K562 (cell line): ENCODE results near the gene SPINT1. TPM values are rescaled to one million over a fixed set of nuclear protein-coding genes. Genes with fewer than 3 reads are reported as not detected.

Experiments used
- ATAC-seq: fragments of 200-7000 bp; cut with Tn5 transposase; 3 replicates; pipeline ENCODE4 v1.9.1; 2020; ENCODE audit warnings: moderate library complexity
- BruUV-seq: library from RNA; stranded (reverse); fragments of 400-500 nt; replicated peaks from 2 replicates; lab custom pipeline; 2021; lab: Mats Ljungman, UMichigan
- CTCF ChIA-PET: fragments of 300-600 bp; formaldehyde crosslinking; extraction: SDS; loops from one replicate; lab custom pipeline; 2021; ENCODE audit warnings: low intra/inter-chr PET ratio; lab: Yijun Ruan, JAX
- POLR2A ChIA-PET: fragments of 300-600, 350-650 bp; sonication (Branson Sonifier 250); formaldehyde crosslinking; extraction: SDS; loops from one replicate; lab custom pipeline; 2021; ENCODE audit warnings: antibody characterized with exemption, inconsistent platforms; lab: Yijun Ruan, JAX
- DNase-seq, 4 experiments: peaks; one replicate each; pipeline versions ENCODE4 v3.0.0 to v3.0.0-alpha.2; 2011 to 2018; ENCODE audit warnings: low spot score in 3 of 4, mixed read lengths in 3 of 4; ENCODE audit errors: extremely low read depth in 1 of 4
- FAIRE-seq: peaks from 2 replicates; lab custom pipeline; 2011; peaks lifted over from hg19 to GRCh38; lab: Jason Lieb, UNC
- H2AFZ ChIP-seq: 2 replicates; pipeline ENCODE4 v1.6.0; 2011; ENCODE audit warnings: low read depth, low read length, control low read depth, inconsistent platforms
- H3K27ac ChIP-seq: fragments of 200-600 bp; 3 replicates; pipeline ENCODE4 v1.8.0; 2011; ENCODE audit warnings: low read depth, mild to moderate bottlenecking, control low read depth, inconsistent platforms, low read length, moderate library complexity, mixed read lengths; ENCODE audit errors: extremely low read depth
- H3K27me3 ChIP-seq, 2 experiments: fragments of 300-600 bp in 1 of 2; 2 replicates in 1 of 2; 3 replicates in 1 of 2; pipeline versions ENCODE4 v1.6.0 to v1.8.0; 2011; ENCODE audit warnings: inconsistent platforms in 2 of 2, low read length in 2 of 2, mild to moderate bottlenecking in 1 of 2, mixed read lengths in 1 of 2, moderate library complexity in 1 of 2; ENCODE audit not compliant: control insufficient read depth in 2 of 2, insufficient read depth in 2 of 2
- H3K36me3 ChIP-seq: fragments of 300-600 bp; 3 replicates; pipeline ENCODE4 v1.8.0; 2011; ENCODE audit warnings: mild to moderate bottlenecking, low read length, inconsistent platforms; ENCODE audit not compliant: control insufficient read depth, insufficient read depth
- H3K4me1 ChIP-seq, 2 experiments: fragments of 200-600 bp in 1 of 2; replicated peaks in 1 of 2; 2 replicates in 1 of 2; 3 replicates in 1 of 2; pipeline versions ENCODE4 v1.5.1 to v1.8.0; 2011; ENCODE audit warnings: inconsistent platforms in 2 of 2, low read length in 2 of 2, mild to moderate bottlenecking in 1 of 2, mixed read lengths in 1 of 2, moderate library complexity in 1 of 2; ENCODE audit not compliant: control insufficient read depth in 2 of 2, insufficient read depth in 2 of 2
- H3K4me2 ChIP-seq: 2 replicates; pipeline ENCODE4 v1.6.1; 2011; ENCODE audit warnings: low read length, control low read depth, inconsistent platforms, mixed read lengths; ENCODE audit not compliant: insufficient read depth
- H3K4me3 ChIP-seq: fragments of 200-600 bp; sonication (generic), shearing (Covaris generic); 2 replicates; pipeline ENCODE4 v1.5.1; 2016; ENCODE audit warnings: control low read depth, inconsistent platforms
- H3K79me2 ChIP-seq: fragments of 200-600 bp; 3 replicates; pipeline ENCODE4 v1.8.0; 2011; ENCODE audit warnings: low read length, inconsistent platforms; ENCODE audit not compliant: control insufficient read depth, insufficient read depth
- H3K9ac ChIP-seq, 2 experiments: 2 replicates each; pipeline versions ENCODE4 v1.6.0 to v1.6.1; 2011; ENCODE audit warnings: low read depth in 2 of 2, low read length in 2 of 2, control low read depth in 1 of 2, inconsistent platforms in 1 of 2, mild to moderate bottlenecking in 1 of 2, mixed read lengths in 1 of 2; ENCODE audit not compliant: insufficient read depth in 1 of 2
- H3K9me1 ChIP-seq: one replicate; pipeline ENCODE4 v1.6.0; 2011; ENCODE audit warnings: inconsistent platforms, mild to moderate bottlenecking, low read length, moderate library complexity; ENCODE audit not compliant: control insufficient read depth, insufficient read depth
- H3K9me3 ChIP-seq: replicated peaks from 2 replicates; pipeline ENCODE4 v1.5.1; 2011; ENCODE audit warnings: low read depth, low read length, inconsistent platforms; ENCODE audit not compliant: control insufficient read depth, insufficient read depth
- H4K20me1 ChIP-seq: replicated peaks from 2 replicates; pipeline ENCODE4 v1.6.1; 2011; ENCODE audit warnings: low read length, inconsistent platforms, mixed read lengths; ENCODE audit not compliant: control insufficient read depth, insufficient read depth
- CREBBP ChIP-seq: IDR thresholded peaks from one replicate; pipeline ENCODE4 v1.6.1; 2012; ENCODE audit warnings: low read depth, mild to moderate bottlenecking, control low read depth, inconsistent platforms, low read length
- GATAD2A ChIP-seq: fragments of 450-650 bp; IDR thresholded peaks from 2 replicates; pipeline ENCODE4 v1.6.1; 2017
- GTF3C2 ChIP-seq: IDR thresholded peaks from 3 replicates; pipeline ENCODE4 v1.6.1; 2011; ENCODE audit warnings: borderline replicate concordance, mild to moderate bottlenecking, moderate library complexity; ENCODE audit not compliant: insufficient read length; ENCODE audit errors: extremely low read depth
- ILF3 ChIP-seq: fragments of 450-650 bp; IDR thresholded peaks from 2 replicates; pipeline ENCODE4 v1.6.1; 2018; ENCODE audit warnings: antibody characterized with exemption, mild to moderate bottlenecking, moderate library complexity, borderline replicate concordance
- NCOR1 ChIP-seq: fragments of 450-650 bp; IDR thresholded peaks from 2 replicates; pipeline ENCODE4 v1.6.1; 2016; ENCODE audit warnings: mild to moderate bottlenecking, moderate library complexity
- NFE2L1 ChIP-seq: fragments of 450-650 bp; IDR thresholded peaks from 2 replicates; pipeline ENCODE4 v1.6.1; 2016; ENCODE audit warnings: missing genetic modification characterization, low read depth, mild to moderate bottlenecking, missing compliant biosample characterization, moderate library complexity, borderline replicate concordance
- ZNF436 ChIP-seq: fragments of 250-450, 450-650 bp; sonication (Bioruptor Pico); formaldehyde crosslinking; IDR thresholded peaks from 2 replicates; pipeline ENCODE4 v1.7.0; 2020; ENCODE audit warnings: mild to moderate bottlenecking
- ZNF57 ChIP-seq: fragments of 450-650 bp; formaldehyde crosslinking; IDR thresholded peaks from 2 replicates; pipeline ENCODE4 v1.4.0; 2020; ENCODE audit warnings: mild to moderate bottlenecking, moderate library complexity
- WGBS: fragments of 100-300 bp; shearing (Covaris generic); methylation state at CpG from one replicate; pipeline ENCODE4 v1.1.6; 2016; ENCODE audit warnings: low coverage, mixed read lengths; ENCODE audit not compliant: insufficient coverage; ENCODE audit errors: missing lambda C conversion rate; 5-methylcytosine and 5-hydroxymethylcytosine counted together
- in situ Hi-C: fragments of 300-500 bp; cut with MboI; formaldehyde crosslinking; loops from 4 replicates; pipeline ENCODE4 v1.15.0; 2018; ENCODE audit warnings: inconsistent platforms, mixed read lengths
- intact Hi-C: fragments of 100-400 bp; cut with micrococcal nuclease; formaldehyde crosslinking; loops from 2 replicates; pipeline ENCODE4 v1.14.2; 2022
- polyA plus RNA-seq, 8 experiments: library from polyadenylated mRNA; depleted of rRNA in 4 of 8; stranded (reverse) in 5 of 8; unstranded in 3 of 8; fragments of >200 nt; fragmentation: Nextera tagmentation in 2 of 8; fragmentation: Illumina TruSeq in 1 of 8; extraction: Ambion mirVana in 2 of 8; extraction: Trizol in 1 of 8; gene quantifications; 2 replicates each; pipeline versions ENCODE4 v1.2.1 to v1.2.3, GENCODE V29; 2011 to 2014; ENCODE audit warnings: inconsistent platforms in 1 of 8, missing spikeins in 1 of 8
- total RNA-seq, 7 experiments: library from RNA; depleted of rRNA in 6 of 7; stranded (reverse); fragments of >200 nt in 6 of 7; fragmentation: Illumina TruSeq in 2 of 7; extraction: Trizol in 2 of 7; gene quantifications; 2 replicates each; pipeline versions ENCODE4 v1.2.1 to v1.2.3, GENCODE V29; 2011 to 2021; ENCODE audit warnings: low replicate concordance in 1 of 7
- TF ChIP-seq, protein P1 (sequence below): IDR thresholded peaks from 2 replicates; pipeline ENCODE4 v1.6.1; 2012; ENCODE audit warnings: low read depth, low read length, improper control_type of control experiment, borderline replicate concordance

SPINT1 gene
- total and polyA plus RNA-seq, 9 of the 15 experiments (the other 6 are each of a cell fraction or from before 2014, with no cell fraction given): 0.78 to 4.5 (median 1.5) TPM

- no peak for TF ChIP-seq GTF3C2
- no peak for TF ChIP-seq CREBBP
- TF ChIP-seq, protein P1, sequence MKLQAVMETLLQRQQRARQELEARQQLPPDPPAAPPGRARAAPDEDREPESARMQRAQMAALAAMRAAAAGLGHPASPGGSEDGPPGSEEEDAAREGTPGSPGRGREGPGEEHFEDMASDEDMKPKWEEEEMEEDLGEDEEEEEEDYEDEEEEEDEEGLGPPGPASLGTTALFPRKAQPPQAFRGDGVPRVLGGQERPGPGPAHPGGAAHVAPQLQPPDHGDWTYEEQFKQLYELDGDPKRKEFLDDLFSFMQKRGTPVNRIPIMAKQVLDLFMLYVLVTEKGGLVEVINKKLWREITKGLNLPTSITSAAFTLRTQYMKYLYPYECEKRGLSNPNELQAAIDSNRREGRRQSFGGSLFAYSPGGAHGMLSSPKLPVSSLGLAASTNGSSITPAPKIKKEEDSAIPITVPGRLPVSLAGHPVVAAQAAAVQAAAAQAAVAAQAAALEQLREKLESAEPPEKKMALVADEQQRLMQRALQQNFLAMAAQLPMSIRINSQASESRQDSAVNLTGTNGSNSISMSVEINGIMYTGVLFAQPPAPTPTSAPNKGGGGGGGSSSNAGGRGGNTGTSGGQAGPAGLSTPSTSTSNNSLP: no peak
- TF ChIP-seq GATAD2A: no peak
- TF ChIP-seq ZNF436 (CRISPR knock-in tag): no peak
- TF ChIP-seq, all 486 proteins: peak for 0
These were observed 47.8 kb upstream of the SPINT1 start (continued) for GRCh38 chr15:40796041-40796440.

DNA sequence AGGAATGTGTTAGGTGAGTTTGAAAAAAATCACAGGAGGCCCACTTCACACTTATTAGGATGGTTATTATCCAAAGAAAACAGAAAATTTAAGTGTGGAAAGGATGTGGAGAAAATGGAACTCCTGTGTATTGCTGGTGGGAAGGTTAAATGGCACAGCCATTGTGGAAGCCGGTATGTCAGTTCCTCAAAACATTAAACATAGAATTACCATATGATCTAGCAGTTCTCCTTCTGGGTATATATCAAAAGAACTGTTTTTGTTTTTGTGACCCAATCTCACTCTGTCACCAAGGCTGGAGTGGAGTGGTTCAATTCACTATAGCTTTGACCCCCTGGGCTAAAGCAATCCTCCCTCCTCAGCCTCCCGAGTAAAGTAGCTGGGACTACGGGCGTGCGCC, 47.3 kb upstream of the SPINT1 start:
- H3K79me2 ChIP-seq: peaks cover 9% of the 10 kb centered on the region
- no TSS peak for BruUV-seq
- ATAC-seq (no peak), FAIRE-seq (no peak), DNase-seq (no peak)
- intact Hi-C loops: no loop called here
- TF ChIP-seq ILF3: no peak
- TF ChIP-seq NCOR1: no peak
- no peak for TF ChIP-seq NFE2L1 (tag)
- TF ChIP-seq ZNF57 (CRISPR knock-in tag): no peak
- TF ChIP-seq, all 486 proteins: peak for 0
- Histone ChIP-seq H3K9me3 (no peaks in the 10 kb centered on the region), H3K36me3 (peaks cover 17% of the 10 kb centered on the region; the same call in 2 of the 3 replicates), H3K4me1 (peaks cover 0 to 6% of the 10 kb centered on the region in 2 experiments; a peak in 3 of 5 replicates), H3K9me1 (no peaks in the 10 kb centered on the region), H4K20me1 (no peaks in the 10 kb centered on the region), H2AFZ (no peak overlapping the region), H3K27ac (no peak overlapping the region), H3K4me2 (no peak overlapping the region), H3K4me3 (no peak overlapping the region), H3K9ac (no peak overlapping the region), H3K27me3 (no peaks in the 10 kb centered on the region)
- POLR2A ChIA-PET: interaction anchor here (0.6 to 1.3 kb wide), 4 partner anchors 9 to 26 kb away, joined by 3 to 5 read pairs (median 4); partner anchors contain the start of gene C15orf62
- in situ Hi-C loops: no loop called here
- CTCF ChIA-PET: no interaction called here
- WGBS: 74% methylated on average over 5 of the region's 5 CpGs
